ENCODE results near the gene IGSF23. TPM values are rescaled to one million over a fixed set of nuclear protein-coding genes. Genes with fewer than 3 reads are reported as not detected.

The IGSF23 gene
- total RNA-seq (2016; rRNA removed; fragmentation: Illumina TruSeq; extraction: Trizol) (2.3 and 3.4 TPM in 2 replicates), polyA plus RNA-seq (2011; rRNA removed) (8.8 and 13.2 TPM in 2 replicates), polyA minus RNA-seq (2011; rRNA and poly(A)+ RNA removed; ENCODE audit: low replicate concordance) (23.1 TPM in 1 of 2 replicates, not detected in the other), Bru-seq, nascent RNA (percentile 73 among the genes with signal in this experiment), BruChase-seq, experiment 1, labeled RNA remaining after a 6-hour chase (percentile 59 among the genes with signal in this experiment), BruChase-seq, experiment 2, labeled RNA remaining after a 2-hour chase (percentile 59 among the genes with signal in this experiment)
- 2.7 and 3.5 TPM in 2 replicates for total RNA-seq (2016; cell fraction: cytosol; rRNA removed; fragmentation: Illumina TruSeq; extraction: Trizol; ENCODE audit: low read depth)
- total RNA-seq (2016; cell fraction: insoluble cytoplasmic fraction; rRNA removed; fragmentation: Illumina TruSeq; extraction: Trizol), result 2.3 and 3.6 TPM in 2 replicates
- 3.3 and 4.5 TPM in 2 replicates for total RNA-seq (2016; cell fraction: membrane; rRNA removed; fragmentation: Illumina TruSeq; extraction: Trizol)
- total RNA-seq (2016; cell fraction: nucleus; rRNA removed; fragmentation: Illumina TruSeq; extraction: Trizol), result 2.9 and 3.3 TPM in 2 replicates
- 4.8 and 4.9 TPM in 2 replicates for polyA plus RNA-seq (2011; cell fraction: cytosol; rRNA removed)
- polyA plus RNA-seq (2011; cell fraction: nucleus; rRNA removed), result 2.1 and 7.8 TPM in 2 replicates
- polyA plus RNA-seq (2012), result 6.8 and 14.5 TPM in 2 replicates
- 2.5 and 3.3 TPM in 2 replicates for polyA plus RNA-seq (2016; cell fraction: cytosol; fragmentation: Illumina TruSeq; extraction: Trizol; ENCODE audit: low read depth)
- 1.6 and 3.8 TPM in 2 replicates for polyA plus RNA-seq (2016; cell fraction: insoluble cytoplasmic fraction; fragmentation: Illumina TruSeq; extraction: Trizol; ENCODE audit: low read depth)
- 3.3 and 3.9 TPM in 2 replicates for polyA plus RNA-seq (2016; cell fraction: membrane; fragmentation: Illumina TruSeq; extraction: Trizol; ENCODE audit: low read depth)
- 2.7 and 4.2 TPM in 2 replicates for polyA plus RNA-seq (2016; cell fraction: nucleus; fragmentation: Illumina TruSeq; extraction: Trizol; ENCODE audit: insufficient read depth, low read depth)
- 0.99 and 1.8 TPM in 2 replicates for polyA minus RNA-seq (2011; cell fraction: cytosol; rRNA and poly(A)+ RNA removed)
- 3.9 and 9.3 TPM in 2 replicates for polyA minus RNA-seq (2011; cell fraction: nucleus; rRNA and poly(A)+ RNA removed)
- long read RNA-seq, experiment 1, partial matches to known transcripts, result 2 of 15 reads
- long read RNA-seq, experiment 1, other reads (novel, unspliced or antisense), result 13 of 15 reads
- long read RNA-seq, experiment 2, partial matches to known transcripts, result 0 of 4 reads
- long read RNA-seq, experiment 2, other reads (novel, unspliced or antisense), result 4 of 4 reads

- intact Hi-C loops (cut with micrococcal nuclease; ENCODE audit: unreplicated experiment), result loop anchor here (2.0 to 5.0 kb wide), 2 partner anchors 23 to 36 kb away; no protein-coding TSS in a partner anchor
- no peak within 1 kb of the TSS for H2AFZ ChIP-seq (ENCODE audit: low read length)
- H4K20me1 ChIP-seq (ENCODE audit: insufficient read depth, low read length), result no peaks in the 10 kb centered on the region
- H3K79me2 ChIP-seq (ENCODE audit: insufficient read depth, low read length), result peaks cover 9% of the 10 kb centered on the region
- H3K27me3 ChIP-seq (ENCODE audit: control insufficient read depth in 1 of 2, insufficient read depth in 2 of 2, low read length in 2 of 2), result no peaks in the 10 kb centered on the region; a peak in 1 of 5 replicates
- ChIA-PET CTCF (ENCODE audit: low intra/inter-chr PET ratio, low total read pairs) (no interaction called here), POLR2A (interaction anchor here (0.7 to 6.0 kb wide), 22 partner anchors 10 to 312 kb away, joined by 3 to 87 read pairs (median 6); partner anchors contain the start of gene PVR)
- FAIRE-seq, result peak; percentile 80
- H3K27ac ChIP-seq (ENCODE audit: extremely low read length, insufficient read depth, low read length), result peak within 1 kb of the TSS; percentile 92
- WGBS (ENCODE audit: low lambda C conversion rate), result 23% methylated on average over 7 of the region's 25 CpGs
- peak; percentile 86 for DNase-seq (ENCODE audit: low spot score)
- peaks cover 88% of the 10 kb centered on the region for H3K4me1 ChIP-seq (ENCODE audit: insufficient read depth, low read length)
- TSS peak; percentile 89 for BruUV-seq (replicated peaks)
- peak within 1 kb of the TSS; percentile 85 for H3K9ac ChIP-seq (ENCODE audit: insufficient read depth, low read depth, low read length)
- peak; percentile 45 for ATAC-seq
- H3K4me3 ChIP-seq (replicated peaks in 1 of 3; ENCODE audit: insufficient read depth in 1 of 3, low read depth in 2 of 3, low read length in 3 of 3), result peak within 1 kb of the TSS; percentile 59 to 79 (median 61)
- peaks cover 2% of the 10 kb centered on the region in 2 experiments; a peak in 3 of 5 replicates for H3K36me3 ChIP-seq (replicated peaks in 1 of 2; ENCODE audit: control insufficient read depth in 1 of 2, insufficient read depth in 2 of 2, low read length in 2 of 2)
- peak within 1 kb of the TSS; percentile 95 for H3K4me2 ChIP-seq (ENCODE audit: low read depth, low read length)
- in situ Hi-C loops (cut with HindIII; ENCODE audit: extremely low pct_ligation_motif_present, low pct_unique_long_range_greater_than_20kb), result loop anchor here (5.0 kb wide), 1 partner anchor 44 kb away; no protein-coding TSS in a partner anchor
- H3K9me3 ChIP-seq (ENCODE audit: low read length), result no peaks in the 10 kb centered on the region
- TF ChIP-seq ZNF773 (CRISPR knock-in tag; IDR thresholded peaks at IDR 0.05; ENCODE audit: borderline replicate concordance), result no peak
- TF ChIP-seq SMC3 (IDR thresholded peaks at IDR 0.05; ENCODE audit: low read length), result no peak; the same call in 1 of the 2 replicates
- no peak for TF ChIP-seq MXD3 (CRISPR knock-in tag; IDR thresholded peaks at IDR 0.05)
- no peak for TF ChIP-seq SATB2 (CRISPR knock-in tag; IDR thresholded peaks at IDR 0.05)
- peak; percentile 83; the same call in 1 of the 2 replicates for TF ChIP-seq ZNF264 (CRISPR knock-in tag; IDR thresholded peaks at IDR 0.05)
- no peak for TF ChIP-seq HNRNPUL1 (IDR thresholded peaks at IDR 0.05; ENCODE audit: low read depth, low read length)
- TF ChIP-seq ZFX (CRISPR knock-in tag; IDR thresholded peaks at IDR 0.05; ENCODE audit: low read depth), result peak; percentile 60; the same call in 1 of the 2 replicates
- 0 out of 2 replicates have a peak, but pooled peaks have one; percentile 30 for TF ChIP-seq ZNF280B (CRISPR knock-in tag; IDR thresholded peaks at IDR 0.05; ENCODE audit: borderline replicate concordance)
- no peak for TF ChIP-seq CHCHD3 (CRISPR knock-in tag; IDR thresholded peaks at IDR 0.05)
- no peak for TF ChIP-seq USF2 (IDR thresholded peaks at IDR 0.05; ENCODE audit: low read depth, low read length)
- TF ChIP-seq USF2 (CRISPR knock-in tag; IDR thresholded peaks at IDR 0.05; ENCODE audit: borderline replicate concordance), result no peak
- no peak for TF ChIP-seq ATAD3A (CRISPR knock-in tag; IDR thresholded peaks at IDR 0.05)
- TF ChIP-seq CENPX (CRISPR knock-in tag; IDR thresholded peaks at IDR 0.05), result no peak
Observed at GRCh38 chr19:44613295-44614178, at the start of gene IGSF23. Gene IGSF23, plus strand, starts transcription at chr19:44613563. Its CDS starts 83 bp downstream, at chr19:44613646.
